NCI-H2171 (cell line): Measurements from ENCODE around the gene SLC2A11.
A peak's percentile ranks its signal among the peaks of the same experiment; 100 is the strongest.
"Not testable (repeated sequence)": the region's sequence is repeated elsewhere in the genome, so short reads cannot be mapped to it uniquely, and the experiment has no call there.

Source experiments
- DNase-seq: peaks from one replicate; lab custom pipeline; 2025; lab: John Stamatoyannopoulos, UW

Gene SLC2A11

GRCh38 chr22:23908587-23909205 lies 51.0 kb downstream of the SLC2A11 start:
- DNase-seq: no peak

- no peak for DNase-seq
These were observed 51.7 kb downstream of the SLC2A11 start for GRCh38 chr22:23909296-23909898.

GRCh38 chr22:23910496-23911190 lies 53.0 kb downstream of the SLC2A11 start:
- DNase-seq: no peak

- no peak for DNase-seq
These were observed 53.8 kb downstream of the SLC2A11 start for GRCh38 chr22:23911318-23911980.

GRCh38 chr22:23912293-23912903 lies 54.7 kb downstream of the SLC2A11 start:
- no peak for DNase-seq

GRCh38 chr22:23913306-23913660 lies 55.6 kb downstream of the SLC2A11 start:
- no peak for DNase-seq

- peak; percentile 99 for DNase-seq
These were observed 56.1 kb downstream of the SLC2A11 start for GRCh38 chr22:23913661-23914353.

DNA sequence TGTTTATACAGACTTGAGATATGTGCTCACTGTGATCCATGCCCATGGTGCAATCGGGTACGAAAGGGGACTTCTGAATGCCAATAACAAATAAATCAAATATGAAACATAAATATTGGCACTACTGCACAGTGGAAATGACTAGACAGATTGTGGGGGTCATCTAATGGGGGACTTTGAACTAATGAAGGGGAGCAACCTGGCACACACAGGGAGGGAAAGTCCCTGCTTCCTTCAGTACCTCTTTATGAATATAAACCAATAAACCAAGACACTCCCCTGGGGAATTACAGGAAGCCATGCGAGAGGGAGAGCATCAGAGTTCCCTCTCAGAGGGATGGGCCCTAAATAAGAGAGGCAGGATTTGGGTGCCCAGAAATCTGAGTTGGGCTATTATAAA lies 57.6 kb downstream of the SLC2A11 start:
- no peak for DNase-seq

DNA sequence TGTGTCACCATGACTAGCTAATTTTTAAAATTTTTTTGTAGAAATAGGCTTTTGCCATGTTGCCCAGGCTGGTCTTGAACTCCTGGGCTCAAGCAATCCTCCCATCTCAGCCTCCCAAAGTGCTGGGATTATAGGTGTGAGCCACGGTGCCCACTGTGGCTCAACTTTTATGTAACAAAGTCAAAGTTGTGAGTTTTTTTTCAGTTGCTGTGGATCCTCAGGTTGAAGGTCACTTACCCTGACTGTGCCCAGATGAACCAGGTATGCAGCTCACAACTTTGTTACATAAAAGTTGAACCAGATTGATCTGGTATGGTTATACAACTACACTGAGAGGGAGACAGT lies 62.6 kb downstream of the SLC2A11 start:
- not testable (repeated sequence) for DNase-seq

GRCh38 chr22:23921586-23922201 lies 64.0 kb downstream of the SLC2A11 start:
- not testable (repeated sequence) for DNase-seq

DNA sequence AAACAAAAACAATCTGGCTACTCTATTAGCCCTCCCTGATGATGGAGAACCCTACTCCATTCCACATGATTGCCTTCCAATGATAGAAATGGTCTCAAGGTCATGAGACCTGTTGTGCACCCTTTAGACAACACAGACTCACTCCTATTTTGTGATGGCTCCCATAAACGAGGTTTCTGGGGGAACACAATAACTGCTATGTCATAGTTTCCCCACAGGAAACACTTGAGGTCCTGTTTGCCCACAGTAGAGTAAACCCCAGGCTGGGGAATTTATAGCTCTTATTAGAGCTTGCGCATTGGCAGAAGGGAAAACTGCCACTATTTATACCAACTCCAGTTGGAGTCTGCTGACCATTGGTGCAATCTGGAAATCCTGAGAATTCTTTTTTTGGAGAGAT lies 65.2 kb downstream of the SLC2A11 start:
- DNase-seq: no peak

DNA sequence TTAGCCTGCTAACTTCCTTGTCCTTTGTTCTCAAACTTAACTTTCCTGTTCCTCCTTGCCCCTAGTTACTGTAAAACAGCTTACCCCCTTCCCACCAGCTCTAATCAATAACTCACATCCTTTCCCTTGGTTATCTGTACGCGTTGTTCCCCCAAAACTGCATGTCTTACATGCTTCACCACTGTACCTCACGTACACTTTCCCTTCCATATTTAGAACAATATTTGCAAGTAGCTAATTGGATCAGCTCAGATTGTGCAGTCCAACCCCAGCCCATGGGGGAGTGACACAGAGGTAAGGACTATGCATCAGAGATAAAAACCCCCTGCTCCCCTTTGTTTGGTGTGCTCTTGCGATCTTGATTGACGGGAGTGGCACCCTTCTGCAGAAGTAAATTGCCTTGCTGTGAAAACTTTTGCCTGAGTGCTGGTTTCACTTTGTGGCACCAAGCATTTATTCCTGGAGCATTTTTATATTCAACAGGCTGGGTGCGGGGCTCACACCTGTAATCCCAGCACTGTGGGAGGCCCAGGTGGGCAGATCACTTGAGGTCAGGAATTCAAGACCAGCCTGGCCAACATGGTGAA lies 67.4 kb downstream of the SLC2A11 start:
- DNase-seq: no peak

DNA sequence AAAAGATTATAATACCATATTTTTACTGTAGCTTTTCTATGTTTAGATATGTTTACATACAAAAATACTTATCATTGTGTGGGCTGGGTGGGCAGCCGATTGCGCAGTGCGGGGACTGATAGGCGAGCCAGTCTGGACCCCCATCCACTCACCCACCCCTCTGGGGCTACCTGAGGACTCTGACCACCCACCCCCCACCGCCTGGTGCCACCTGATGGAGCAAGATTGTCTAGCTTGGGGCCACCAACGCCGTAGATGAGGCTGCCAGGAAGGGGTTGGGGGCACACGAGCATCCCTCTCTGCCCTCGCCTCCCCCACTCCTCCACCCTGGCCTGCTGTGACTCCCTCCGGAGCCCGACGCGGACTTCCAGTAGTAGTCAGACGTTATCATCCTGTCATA lies 68.9 kb downstream of the SLC2A11 start:
- DNase-seq: no peak
